Common myeloid progenitor, CD34-positive (primary cell): Measurements from ENCODE around the gene STX17.
"Not testable (repeated sequence)": the region's sequence is repeated elsewhere in the genome, so short reads cannot be mapped to it uniquely, and the experiment has no call there.

ENCODE experiments used
- CTCF ChIA-PET: fragments of 350-600 bp; sonication (Branson Sonifier 250); formaldehyde crosslinking; loops from one replicate; lab custom pipeline; 2021; ENCODE audit warnings: antibody characterized with exemption; lab: Charles Lee
- POLR2A ChIA-PET: fragments of 350-600 bp; sonication (Branson Sonifier 250); formaldehyde crosslinking; loops from one replicate; lab custom pipeline; 2021; ENCODE audit warnings: antibody characterized with exemption; lab: Charles Lee
- DNase-seq, 3 donors: peaks; one replicate each; pipeline versions ENCODE4 v3.0.0 to v3.0.0-alpha.2; 2013
- H3K27ac ChIP-seq, 2 experiments: 1 replicate in 1 of 2; 2 replicates in 1 of 2; pipeline ENCODE4 v1.7.0; 2013; ENCODE audit warnings: inconsistent platforms in 2 of 2, low read length in 2 of 2, mild to moderate bottlenecking in 2 of 2, low read depth in 1 of 2, moderate library complexity in 1 of 2; ENCODE audit not compliant: severe bottlenecking in 2 of 2, insufficient read depth in 1 of 2, poor library complexity in 1 of 2
- H3K27me3 ChIP-seq, 5 experiments: replicated peaks in 2 of 5; 1 replicate in 3 of 5; 2 replicates in 2 of 5; pipeline versions ENCODE4 v1.6.1 to v1.7.0; 2013; ENCODE audit warnings: low read length in 4 of 5, mild to moderate bottlenecking in 2 of 5, moderate library complexity in 2 of 5, inconsistent platforms in 1 of 5; ENCODE audit not compliant: insufficient read depth in 5 of 5, control insufficient read depth in 4 of 5
- H3K36me3 ChIP-seq, 4 experiments: 1 replicate in 2 of 4; 2 replicates in 2 of 4; pipeline versions ENCODE4 v1.6.1 to v1.7.0; 2013; ENCODE audit warnings: low read length in 3 of 4, control low read depth in 1 of 4, mild to moderate bottlenecking in 1 of 4; ENCODE audit not compliant: control insufficient read depth in 4 of 4, insufficient read depth in 4 of 4
- H3K4me1 ChIP-seq, 4 experiments: 1 replicate in 3 of 4; 2 replicates in 1 of 4; pipeline versions ENCODE4 v1.6.1 to v1.7.1; 2013; ENCODE audit warnings: low read length in 3 of 4, mild to moderate bottlenecking in 3 of 4, control low read depth in 1 of 4, inconsistent platforms in 1 of 4, moderate library complexity in 1 of 4; ENCODE audit not compliant: control insufficient read depth in 4 of 4, insufficient read depth in 4 of 4; ENCODE audit errors: control extremely low read depth in 1 of 4
- H3K4me3 ChIP-seq, 7 experiments: 1 replicate in 4 of 7; 2 replicates in 3 of 7; pipeline versions ENCODE4 v1.5.1 to v1.7.0; 2013; ENCODE audit warnings: mild to moderate bottlenecking in 7 of 7, low read length in 6 of 7, moderate library complexity in 6 of 7, inconsistent platforms in 2 of 7, low read depth in 2 of 7, control low read depth in 1 of 7; ENCODE audit not compliant: insufficient read depth in 4 of 7, control insufficient read depth in 1 of 7; ENCODE audit errors: extremely low read depth in 1 of 7
- H3K9me3 ChIP-seq, 5 experiments: 1 replicate in 4 of 5; 2 replicates in 1 of 5; pipeline versions ENCODE4 v1.6.1 to v1.7.1; 2013; ENCODE audit warnings: low read length in 4 of 5, mild to moderate bottlenecking in 2 of 5, inconsistent platforms in 1 of 5, low read depth in 1 of 5, moderate library complexity in 1 of 5; ENCODE audit not compliant: control insufficient read depth in 4 of 5, insufficient read depth in 2 of 5; ENCODE audit errors: control extremely low read depth in 1 of 5
- WGBS: methylation state at CpG from one replicate; pipeline ENCODE4 v1.1.5; 2013; ENCODE audit not compliant: insufficient coverage; 5-methylcytosine and 5-hydroxymethylcytosine counted together

The STX17 gene

GRCh38 chr9:99971410-99971809 is 65.0 kb downstream of the STX17 start:
- ChIA-PET POLR2A (interaction anchor here (0.6 kb wide), 1 partner anchor 12 kb away, joined by 3 read pairs; no protein-coding TSS in a partner anchor), CTCF (no interaction called here)
- Histone ChIP-seq H3K36me3 (peaks cover 0 to 33% (median 20%) of the 10 kb centered on the region in 4 experiments), H3K27me3 (no peaks in the 10 kb centered on the region), H3K27ac (no peak overlapping the region), H3K9me3 (no peaks in the 10 kb centered on the region), H3K4me1 (no peaks in the 10 kb centered on the region), H3K4me3 (no peak overlapping the region)
- DNase-seq = no peak

DNA sequence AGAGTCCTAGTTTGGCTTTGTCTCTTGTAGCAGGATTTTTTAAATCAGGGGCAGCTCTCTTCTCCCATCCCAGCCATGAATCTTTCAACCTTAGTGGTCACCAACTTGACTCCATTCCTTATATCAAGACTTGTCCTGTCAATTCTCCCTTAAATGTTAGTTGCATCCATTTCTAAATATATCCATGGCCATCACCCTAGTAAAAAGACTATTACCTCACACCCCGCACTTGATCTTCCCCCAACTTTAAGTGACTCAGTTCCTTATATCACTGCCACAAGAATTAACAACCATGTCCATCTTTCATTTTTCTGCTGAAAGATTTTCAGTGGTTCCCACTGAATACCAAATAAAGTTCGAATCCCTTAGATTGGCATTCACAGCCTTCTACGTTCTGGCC is 67.0 kb downstream of the STX17 start:
- Histone ChIP-seq H3K36me3 (peaks cover 0 to 32% (median 12%) of the 10 kb centered on the region in 4 experiments), H3K4me3 (no peak overlapping the region), H3K27me3 (no peaks in the 10 kb centered on the region), H3K4me1 (no peaks in the 10 kb centered on the region), H3K9me3 (no peaks in the 10 kb centered on the region), H3K27ac (no peak overlapping the region)
- 92% methylated on average over 2 of the region's 3 CpGs for WGBS
- no peak for DNase-seq
- POLR2A ChIA-PET = no interaction called here
- CTCF ChIA-PET = interaction anchor here (0.6 kb wide), 1 partner anchor 24 kb away, joined by 3 read pairs; no protein-coding TSS in a partner anchor

DNA sequence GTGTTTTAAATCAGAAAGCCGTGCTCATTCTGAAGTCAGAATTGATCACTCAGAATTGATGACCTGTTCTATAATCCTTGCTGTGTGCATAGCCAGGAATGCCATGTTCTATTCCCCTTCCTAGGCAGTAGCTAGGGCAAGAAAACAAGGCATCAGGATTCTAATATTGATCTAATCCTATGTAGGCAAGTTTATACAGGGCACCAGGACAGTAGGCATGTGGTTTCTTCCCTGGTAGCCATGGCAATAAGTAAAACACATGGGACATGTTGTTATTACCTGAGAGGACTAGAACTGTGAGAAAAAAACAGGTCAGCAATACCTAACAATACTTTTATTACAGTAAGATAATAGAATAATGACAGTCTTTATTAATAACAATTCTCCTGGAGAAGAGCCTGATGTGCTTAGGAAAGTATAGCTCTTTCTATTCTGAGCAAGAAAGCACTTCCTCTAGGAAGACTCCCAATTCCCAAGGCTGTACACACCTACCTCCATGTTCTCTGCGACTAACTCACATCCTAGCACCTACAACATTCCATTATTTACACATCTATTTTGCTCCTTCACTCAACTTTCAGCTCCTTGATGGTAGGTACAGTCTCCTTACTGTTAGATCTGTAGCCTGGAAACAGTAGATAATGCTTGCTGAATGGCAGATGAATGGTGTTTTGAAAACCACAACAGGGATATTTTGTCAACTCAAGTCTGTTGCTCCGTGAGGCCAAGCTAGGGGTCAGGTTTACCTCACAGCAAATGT is 70.8 kb downstream of the STX17 start:
- no peaks in the 10 kb centered on the region for H3K9me3 ChIP-seq
- no peaks in the 10 kb centered on the region for H3K4me1 ChIP-seq
- no peak overlapping the region for H3K4me3 ChIP-seq
- 88% methylated on average over 2 of the region's 3 CpGs for WGBS
- no peak overlapping the region for H3K27ac ChIP-seq
- no peaks in the 10 kb centered on the region for H3K27me3 ChIP-seq
- ChIA-PET POLR2A (no interaction called here), CTCF (no interaction called here)
- H3K36me3 ChIP-seq = peaks cover 0 to 18% (median 0%) of the 10 kb centered on the region in 4 experiments
- peak in 1 of 3 donors; percentile 5 for DNase-seq

DNA sequence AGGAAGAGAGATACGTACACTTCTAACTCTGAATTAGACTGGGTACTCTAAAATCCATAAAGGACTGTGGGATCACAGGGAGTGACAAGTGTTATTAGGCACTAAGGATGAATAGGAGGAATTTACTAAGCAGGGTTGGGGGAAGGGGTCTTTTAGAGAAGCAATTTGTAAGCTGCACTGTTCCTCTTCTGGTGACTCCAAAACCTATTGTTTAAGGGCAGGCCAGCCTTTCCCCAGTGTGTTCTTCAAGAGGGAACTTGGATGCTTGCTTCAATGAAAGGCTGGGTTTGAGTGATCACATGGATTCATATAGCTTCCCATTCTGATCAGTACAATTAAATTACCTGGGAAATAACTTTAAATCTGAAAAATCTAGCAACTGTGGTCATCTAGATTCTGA is 71.8 kb downstream of the STX17 start:
- no peak for DNase-seq
- Histone ChIP-seq H3K4me1 (no peaks in the 10 kb centered on the region), H3K9me3 (no peaks in the 10 kb centered on the region), H3K27me3 (no peaks in the 10 kb centered on the region), H3K36me3 (peaks cover 0 to 20% (median 3%) of the 10 kb centered on the region in 4 experiments), H3K27ac (no peak overlapping the region), H3K4me3 (no peak overlapping the region)
- ChIA-PET CTCF (interaction anchor here (0.8 kb wide), 1 partner anchor 15 kb away, joined by 3 read pairs; no protein-coding TSS in a partner anchor), POLR2A (no interaction called here)
- WGBS = no CpG with 5 or more reads among the region's 1 CpG

DNA sequence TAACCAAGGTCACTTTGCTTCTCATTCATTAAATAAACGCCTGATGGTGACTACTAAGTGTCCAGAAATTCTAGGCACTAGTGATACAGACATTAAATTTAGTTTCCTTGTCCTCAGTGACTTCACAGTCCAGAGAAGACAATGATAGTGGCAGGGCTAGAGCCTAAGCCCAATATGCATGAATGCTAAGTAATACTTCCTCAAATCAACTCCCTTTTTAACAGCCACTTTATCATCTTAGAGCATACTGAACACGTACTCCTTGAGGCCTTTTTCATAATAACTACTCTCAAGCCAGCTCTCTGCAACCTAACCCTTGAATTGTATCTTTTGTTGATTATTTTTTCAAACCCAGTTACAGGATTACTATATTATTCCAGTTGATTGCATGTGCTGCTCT is 74.1 kb downstream of the STX17 start:
- ChIA-PET POLR2A (no interaction called here), CTCF (interaction anchor here (1.1 kb wide), 1 partner anchor 358 kb away, joined by 3 read pairs; no protein-coding TSS in a partner anchor)
- no peak overlapping the region for H3K4me3 ChIP-seq
- DNase-seq = peak in 2 of 3 donors; percentile 39 to 51
- H3K36me3 ChIP-seq = peaks cover 0 to 18% (median 3%) of the 10 kb centered on the region in 4 experiments
- H3K27ac ChIP-seq = no peak overlapping the region
- H3K9me3 ChIP-seq = no peaks in the 10 kb centered on the region
- 100% methylated on average over 1 of the region's 2 CpGs for WGBS
- no peaks in the 10 kb centered on the region for H3K4me1 ChIP-seq
- H3K27me3 ChIP-seq = no peaks in the 10 kb centered on the region

DNA sequence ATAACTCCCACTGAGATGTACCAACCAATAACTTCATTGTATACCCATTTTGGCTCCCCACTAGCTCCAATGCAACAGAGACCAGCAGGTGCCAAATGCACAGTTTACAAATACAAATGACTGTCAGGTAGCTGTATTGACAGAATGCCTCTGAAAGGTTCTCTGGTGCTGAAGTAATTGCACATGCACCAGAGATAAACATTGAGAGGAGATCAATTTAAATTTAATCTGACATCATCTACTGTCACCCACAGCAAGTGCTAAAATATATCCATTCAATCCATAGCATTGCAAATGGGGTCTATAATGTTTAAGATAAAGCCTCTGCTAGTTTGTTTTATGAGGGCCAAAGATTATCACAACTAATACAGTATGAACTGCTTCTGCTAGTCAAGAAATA is 80.2 kb downstream of the STX17 start:
- H3K4me1 ChIP-seq = no peaks in the 10 kb centered on the region
- peaks cover 0 to 15% (median 9%) of the 10 kb centered on the region in 5 experiments for H3K9me3 ChIP-seq
- H3K27me3 ChIP-seq = no peaks in the 10 kb centered on the region
- POLR2A ChIA-PET = no interaction called here
- no peak for DNase-seq
- no peak overlapping the region for H3K27ac ChIP-seq
- no peak overlapping the region for H3K4me3 ChIP-seq
- peaks cover 2 to 21% (median 7%) of the 10 kb centered on the region in 4 experiments for H3K36me3 ChIP-seq
- CTCF ChIA-PET = no interaction called here

DNA sequence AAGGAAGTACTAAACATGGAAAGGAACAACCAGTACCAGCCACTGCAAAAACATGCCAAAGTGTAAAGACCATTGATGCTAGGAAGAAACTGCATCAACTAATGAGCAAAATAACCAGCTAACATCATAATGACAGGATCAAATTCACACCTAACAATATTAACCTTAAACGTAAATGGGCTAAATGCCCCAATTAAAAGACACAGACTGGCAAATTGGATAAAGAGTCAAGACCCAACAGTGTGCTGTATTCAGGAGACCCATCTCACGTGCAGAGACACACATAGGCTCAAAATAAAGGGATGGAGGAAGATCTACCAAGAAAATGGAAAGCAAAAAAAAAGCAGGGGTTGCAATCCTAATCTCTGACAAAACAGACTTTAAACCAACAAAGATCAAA is 84.1 kb downstream of the STX17 start:
- WGBS = no CpG with 5 or more reads among the region's 2 CpGs
- H3K27me3 ChIP-seq, H3K4me3 ChIP-seq, H3K4me1 ChIP-seq, POLR2A ChIA-PET, H3K27ac ChIP-seq, DNase-seq, CTCF ChIA-PET: not testable (repeated sequence)
- Histone ChIP-seq H3K36me3 (peaks cover 0 to 21% (median 2%) of the 10 kb centered on the region in 4 experiments), H3K9me3 (peaks cover 0 to 15% (median 12%) of the 10 kb centered on the region in 5 experiments)
